Caco-2 (cell line): Measurements from ENCODE around the gene SEMA6D. TPM values are rescaled to one million over a fixed set of nuclear protein-coding genes. Genes with fewer than 3 reads are reported as not detected.

ENCODE experiments used
- BruUV-seq: library from RNA; stranded (reverse); fragments of 400-500 nt; replicated peaks from 2 replicates; lab custom pipeline; 2021; lab: Mats Ljungman, UMichigan
- CTCF ChIA-PET: fragments of 300-600 bp; sonication (Branson Sonifier 250); formaldehyde crosslinking; loops from one replicate; lab custom pipeline; 2022; ENCODE audit warnings: antibody characterized with exemption; lab: Charles Lee
- POLR2A ChIA-PET: fragments of 300-600 bp; sonication (Branson Sonifier 250); formaldehyde crosslinking; loops from one replicate; lab custom pipeline; 2022; ENCODE audit warnings: antibody characterized with exemption; lab: Charles Lee
- DNase-seq, 2 experiments: peaks; one replicate each; pipeline versions ENCODE4 v3.0.0 to v3.0.0-alpha.2; 2020 to 2022
- H3K27me3 ChIP-seq: replicated peaks from 2 replicates; pipeline ENCODE4 v1.6.0; 2011; ENCODE audit warnings: low read length; ENCODE audit not compliant: control insufficient read depth, insufficient read depth
- H3K36me3 ChIP-seq: 2 replicates; pipeline ENCODE4 v1.5.1; 2011; ENCODE audit warnings: low read length; ENCODE audit not compliant: control insufficient read depth, insufficient read depth
- H3K4me1 ChIP-seq: fragments of 250-450 bp; sonication (Bioruptor Pico); 2 replicates; pipeline ENCODE4 v1.5.1; 2020; ENCODE audit warnings: mild to moderate bottlenecking
- H3K4me3 ChIP-seq: 2 replicates; pipeline ENCODE4 v1.5.1; 2011; ENCODE audit warnings: low read depth, mild to moderate bottlenecking, control low read depth, low read length
- H3K9me3 ChIP-seq: fragments of 250-450 bp; sonication (Bioruptor Pico); 2 replicates; pipeline ENCODE4 v1.5.1; 2020; ENCODE audit warnings: mild to moderate bottlenecking, moderate library complexity
- H3K27ac Mint-ChIP-seq: one replicate; pipeline ENCODE4 v1.8.0; 2022; ENCODE audit warnings: mixed read lengths; ENCODE audit not compliant: unreplicated experiment
- H3K27me3 Mint-ChIP-seq: one replicate; pipeline ENCODE4 v1.8.0; 2022; ENCODE audit warnings: mixed read lengths; ENCODE audit not compliant: insufficient read depth, unreplicated experiment
- H3K36me3 Mint-ChIP-seq: one replicate; pipeline ENCODE4 v1.8.0; 2022; ENCODE audit warnings: mild to moderate bottlenecking, mixed read lengths; ENCODE audit not compliant: insufficient read depth, unreplicated experiment
- H3K4me1 Mint-ChIP-seq: one replicate; pipeline ENCODE4 v1.8.0; 2022; ENCODE audit warnings: low read depth, mixed read lengths; ENCODE audit not compliant: unreplicated experiment
- H3K4me3 Mint-ChIP-seq: one replicate; pipeline ENCODE4 v1.8.0; 2022; ENCODE audit warnings: mild to moderate bottlenecking, moderate library complexity, mixed read lengths; ENCODE audit not compliant: unreplicated experiment
- H3K9me3 Mint-ChIP-seq: one replicate; pipeline ENCODE4 v1.8.0; 2022; ENCODE audit warnings: mixed read lengths; ENCODE audit not compliant: unreplicated experiment
- CTCF ChIP-seq, 2 experiments: fragments of 200-600 bp in 1 of 2; IDR thresholded peaks; 1 replicate in 1 of 2; 2 replicates in 1 of 2; pipeline versions ENCODE4 v1.5.1 to v1.8.0; 2011 to 2022; ENCODE audit warnings: antibody characterized with exemption in 1 of 2, control low read depth in 1 of 2, inconsistent platforms in 1 of 2, low read depth in 1 of 2, low read length in 1 of 2, mild to moderate bottlenecking in 1 of 2, moderate library complexity in 1 of 2; ENCODE audit not compliant: insufficient read depth in 1 of 2, severe bottlenecking in 1 of 2, unreplicated experiment in 1 of 2
- intact Hi-C: fragments of 100-400 bp; cut with micrococcal nuclease; formaldehyde crosslinking; loops from one replicate; pipeline ENCODE4 v1.10.0; 2022; ENCODE audit not compliant: unreplicated experiment
- total RNA-seq: library from RNA; stranded (reverse); gene quantifications from 2 replicates; pipeline ENCODE4 v1.2.3, GENCODE V29; 2022

SEMA6D gene
- total RNA-seq, 1 experiment from 2014 or later: 0.18 TPM

- H3K9me3 ChIP-seq: no peaks in the 10 kb centered on the region
- H3K4me3 ChIP-seq: no peak overlapping the region
- ChIA-PET POLR2A (no interaction called here), CTCF (no interaction called here)
- H3K27me3 ChIP-seq: no peaks in the 10 kb centered on the region
- H3K36me3 ChIP-seq: no peaks in the 10 kb centered on the region
- BruUV-seq: no TSS peak
- no peaks in the 10 kb centered on the region for H3K9me3 Mint-ChIP-seq
- intact Hi-C loops: no loop called here
- H3K36me3 Mint-ChIP-seq: peaks cover 6% of the 10 kb centered on the region
- H3K4me1 Mint-ChIP-seq: no peaks in the 10 kb centered on the region
- DNase-seq: no peak
- H3K27ac Mint-ChIP-seq: no peak overlapping the region
- no peaks in the 10 kb centered on the region for H3K4me1 ChIP-seq
- TF ChIP-seq CTCF (IDR thresholded peaks at IDR 0.05; ENCODE audit: insufficient read depth in 1 of 2, low read depth in 1 of 2, low read length in 1 of 2, severe bottlenecking in 1 of 2, unreplicated experiment in 1 of 2): no peak
- peaks cover 9% of the 10 kb centered on the region for H3K27me3 Mint-ChIP-seq
- H3K4me3 Mint-ChIP-seq: no peak overlapping the region
Measured at GRCh38 chr15:47762621-47763020, 45.3 kb downstream of the SEMA6D start.

DNA sequence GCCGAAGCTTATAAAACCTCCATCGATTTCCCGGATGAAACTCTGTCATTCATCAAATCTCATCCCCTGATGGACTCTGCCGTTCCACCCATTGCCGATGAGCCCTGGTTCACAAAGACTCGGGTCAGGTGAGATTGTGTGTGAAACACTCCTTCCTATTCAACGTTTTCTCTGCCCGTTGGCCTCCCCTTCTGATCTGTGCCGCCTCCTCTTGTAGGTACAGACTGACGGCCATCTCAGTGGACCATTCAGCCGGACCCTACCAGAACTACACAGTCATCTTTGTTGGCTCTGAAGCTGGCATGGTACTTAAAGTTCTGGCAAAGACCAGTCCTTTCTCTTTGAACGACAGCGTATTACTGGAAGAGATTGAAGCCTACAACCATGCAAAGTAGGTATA lies 47.4 kb downstream of the SEMA6D start:
- Histone ChIP-seq H3K27me3 (no peaks in the 10 kb centered on the region), H3K9me3 (no peaks in the 10 kb centered on the region), H3K4me3 (no peak overlapping the region), H3K4me1 (no peaks in the 10 kb centered on the region), H3K36me3 (no peaks in the 10 kb centered on the region)
- H3K27me3 Mint-ChIP-seq: peaks cover 9% of the 10 kb centered on the region
- no peak overlapping the region for H3K27ac Mint-ChIP-seq
- H3K4me3 Mint-ChIP-seq: no peak overlapping the region
- H3K9me3 Mint-ChIP-seq: no peaks in the 10 kb centered on the region
- H3K36me3 Mint-ChIP-seq: peaks cover 6% of the 10 kb centered on the region
- no peak for TF ChIP-seq CTCF (IDR thresholded peaks at IDR 0.05; ENCODE audit: insufficient read depth in 1 of 2, low read depth in 1 of 2, low read length in 1 of 2, severe bottlenecking in 1 of 2, unreplicated experiment in 1 of 2)
- ChIA-PET POLR2A (no interaction called here), CTCF (no interaction called here)
- BruUV-seq: no TSS peak
- no peak for DNase-seq
- no peaks in the 10 kb centered on the region for H3K4me1 Mint-ChIP-seq
- intact Hi-C loops: no loop called here

DNA sequence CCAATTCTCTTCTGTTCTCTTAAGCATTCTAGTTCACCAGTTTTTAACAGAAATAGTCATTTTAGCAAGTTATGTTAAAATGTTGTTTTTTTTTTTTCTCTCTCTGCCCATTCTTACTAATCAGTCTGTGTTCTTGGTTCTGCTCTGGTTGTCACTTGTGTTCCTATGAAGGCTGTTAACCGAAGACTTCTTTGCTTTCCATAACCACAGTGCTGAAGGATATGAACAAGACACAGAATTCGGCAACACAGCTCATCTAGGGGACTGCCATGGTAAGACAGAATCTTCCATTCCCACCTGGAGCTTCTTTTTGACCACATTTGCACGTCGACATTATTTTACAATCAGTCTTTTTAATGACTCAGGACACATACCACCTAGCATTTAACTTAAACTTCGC lies 49.1 kb downstream of the SEMA6D start:
- no TSS peak for BruUV-seq
- Mint-ChIP-seq H3K4me1 (no peaks in the 10 kb centered on the region), H3K27ac (no peak overlapping the region), H3K36me3 (peaks cover 6% of the 10 kb centered on the region), H3K4me3 (no peak overlapping the region), H3K27me3 (peaks cover 12% of the 10 kb centered on the region), H3K9me3 (no peaks in the 10 kb centered on the region)
- no peak for DNase-seq
- Histone ChIP-seq H3K27me3 (no peaks in the 10 kb centered on the region), H3K4me1 (no peaks in the 10 kb centered on the region), H3K36me3 (no peaks in the 10 kb centered on the region), H3K9me3 (no peaks in the 10 kb centered on the region), H3K4me3 (no peak overlapping the region)
- CTCF ChIA-PET: no interaction called here
- intact Hi-C loops: no loop called here
- POLR2A ChIA-PET: no interaction called here
- no peak for TF ChIP-seq CTCF (IDR thresholded peaks at IDR 0.05; ENCODE audit: insufficient read depth in 1 of 2, low read depth in 1 of 2, low read length in 1 of 2, severe bottlenecking in 1 of 2, unreplicated experiment in 1 of 2)
